NT2/D1 (cell line): ENCODE results near the gene ARCN1.
"Not testable (repeated sequence)": the region's sequence is repeated elsewhere in the genome, so short reads cannot be mapped to it uniquely, and the experiment has no call there.

ENCODE experiments used
- SUZ12 ChIP-seq: IDR thresholded peaks from 2 replicates; pipeline ENCODE4 v1.6.1; 2011; ENCODE audit not compliant: insufficient read length, insufficient read depth; ENCODE audit errors: extremely low read depth
- ZNF274 ChIP-seq: IDR thresholded peaks from 2 replicates; pipeline ENCODE4 v1.6.1; 2011; ENCODE audit warnings: mild to moderate bottlenecking, low read depth, low read length

- TF ChIP-seq SUZ12, ZNF274: not testable (repeated sequence)
These were observed 22.8 kb downstream of the ARCN1 start for GRCh38 chr11:118594984-118595383.
